Ascending aorta (tissue), 2 donors: Measurements from ENCODE around the gene SLC25A21. TPM values are rescaled to one million over a fixed set of nuclear protein-coding genes. Genes with fewer than 3 reads are reported as not detected.

Experiments used
- DNase-seq, 2 donors: peaks; one replicate each; pipeline ENCODE4 v3.0.0-alpha.2; 2019; ENCODE audit warnings: low spot score in 2 of 2
- H3K27ac ChIP-seq, 2 donors: fragments of 200-600 bp; sonication (generic); one replicate each; pipeline ENCODE4 v1.5.1; 2016 to 2017; ENCODE audit warnings: mild to moderate bottlenecking in 1 of 2
- H3K27me3 ChIP-seq: fragments of 200-600 bp; sonication (generic); one replicate; pipeline ENCODE4 v1.5.1; 2017
- H3K36me3 ChIP-seq, 2 donors: fragments of 200-600 bp; sonication (generic); one replicate each; pipeline ENCODE4 v1.5.1; 2016
- H3K4me1 ChIP-seq, 2 donors: fragments of 200-600 bp; sonication (generic); one replicate each; pipeline ENCODE4 v1.5.1; 2016 to 2017; ENCODE audit warnings: mild to moderate bottlenecking in 1 of 2
- H3K4me3 ChIP-seq, 2 donors: fragments of 200-600 bp; sonication (generic); one replicate each; pipeline ENCODE4 v1.5.1; 2016 to 2017; ENCODE audit warnings: mild to moderate bottlenecking in 1 of 2
- H3K9me3 ChIP-seq, 2 donors: fragments of 200-600 bp; sonication (generic); one replicate each; pipeline ENCODE4 v1.5.1; 2016
- CTCF ChIP-seq, 3 experiments: fragments of 200-600 bp in 2 of 3; fragments of 450-650 bp in 1 of 3; sonication (generic) in 2 of 3; IDR thresholded peaks; one replicate each; pipeline ENCODE4 v1.5.1; 2016 to 2019; ENCODE audit warnings: antibody characterized with exemption in 3 of 3, mild to moderate bottlenecking in 1 of 3, moderate library complexity in 1 of 3
- intact Hi-C: fragments of 100-400 bp; cut with DNase I; formaldehyde crosslinking; loops from one replicate; pipeline ENCODE4 v1.15.1; 2023
- total RNA-seq: library from RNA; depleted of rRNA; stranded (reverse); fragments of >200 nt; gene quantifications from one replicate; pipeline ENCODE4 v1.1.0, GENCODE V29; 2016

SLC25A21 gene
- total RNA-seq, 1 donor from 2014 or later: not detected

DNA sequence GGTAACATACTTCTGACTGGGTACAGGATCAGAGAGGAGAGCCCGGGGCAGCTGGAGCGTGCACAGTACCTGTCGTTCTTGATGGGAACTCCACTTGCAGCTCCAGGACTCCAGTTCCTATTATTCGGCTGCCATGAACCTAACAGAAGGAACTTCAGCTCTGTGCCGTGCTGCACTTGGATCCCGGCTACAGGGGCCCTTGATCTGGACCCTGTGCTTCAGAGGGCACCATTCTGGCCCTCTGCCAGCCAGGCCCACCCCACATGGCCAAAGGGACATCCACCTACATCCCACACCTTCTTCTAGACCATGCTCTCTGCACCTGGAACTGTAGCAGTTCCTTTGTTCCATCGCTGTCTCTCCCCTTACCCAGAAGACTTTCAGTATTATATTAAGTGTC lies 452.6 kb downstream of the SLC25A21 start:
- no peaks in the 10 kb centered on the region for H3K4me1 ChIP-seq
- H3K27ac ChIP-seq: no peak overlapping the region
- intact Hi-C loops: no loop called here
- H3K36me3 ChIP-seq: no peaks in the 10 kb centered on the region
- no peak overlapping the region for H3K4me3 ChIP-seq
- no peak for TF ChIP-seq CTCF (IDR thresholded peaks at IDR 0.05)
- no peaks in the 10 kb centered on the region for H3K9me3 ChIP-seq
- no peaks in the 10 kb centered on the region for H3K27me3 ChIP-seq
- DNase-seq: no peak

DNA sequence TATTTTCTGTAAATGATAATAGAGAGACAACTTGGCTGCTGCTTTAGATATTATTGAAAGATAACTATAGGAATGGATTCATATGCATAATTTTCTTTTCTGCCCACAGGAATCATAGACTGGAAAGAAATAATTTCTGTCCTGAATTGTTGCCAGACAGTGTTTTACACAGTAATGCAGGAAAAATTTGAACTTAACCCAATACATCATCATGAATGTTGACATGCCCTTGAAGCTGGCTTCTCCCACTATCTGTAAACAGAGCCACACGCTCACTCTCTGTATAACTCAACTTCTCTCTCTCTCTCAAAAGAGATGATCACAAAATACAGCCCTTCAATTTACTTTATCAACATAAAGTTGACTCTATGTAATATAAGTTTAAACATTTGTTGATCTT lies 454.2 kb downstream of the SLC25A21 start:
- Histone ChIP-seq H3K4me3 (no peak overlapping the region), H3K9me3 (no peaks in the 10 kb centered on the region), H3K4me1 (no peaks in the 10 kb centered on the region), H3K36me3 (no peaks in the 10 kb centered on the region), H3K27me3 (no peaks in the 10 kb centered on the region), H3K27ac (no peak overlapping the region)
- no peak for DNase-seq
- intact Hi-C loops: no loop called here
- no peak for TF ChIP-seq CTCF (IDR thresholded peaks at IDR 0.05)

GRCh38 chr14:36717363-36717762 lies 455.0 kb downstream of the SLC25A21 start:
- H3K27ac ChIP-seq: no peak overlapping the region
- no peak overlapping the region for H3K4me3 ChIP-seq
- intact Hi-C loops: no loop called here
- no peaks in the 10 kb centered on the region for H3K4me1 ChIP-seq
- H3K36me3 ChIP-seq: no peaks in the 10 kb centered on the region
- DNase-seq: no peak
- TF ChIP-seq CTCF (IDR thresholded peaks at IDR 0.05): no peak
- H3K9me3 ChIP-seq: no peaks in the 10 kb centered on the region
- no peaks in the 10 kb centered on the region for H3K27me3 ChIP-seq

GRCh38 chr14:36716614-36717184 lies 455.7 kb downstream of the SLC25A21 start:
- Histone ChIP-seq H3K4me3 (no peak overlapping the region), H3K27ac (no peak overlapping the region), H3K27me3 (no peaks in the 10 kb centered on the region), H3K4me1 (no peaks in the 10 kb centered on the region), H3K36me3 (no peaks in the 10 kb centered on the region), H3K9me3 (no peaks in the 10 kb centered on the region)
- no peak for DNase-seq
- intact Hi-C loops: no loop called here
- TF ChIP-seq CTCF (IDR thresholded peaks at IDR 0.05): no peak

DNA sequence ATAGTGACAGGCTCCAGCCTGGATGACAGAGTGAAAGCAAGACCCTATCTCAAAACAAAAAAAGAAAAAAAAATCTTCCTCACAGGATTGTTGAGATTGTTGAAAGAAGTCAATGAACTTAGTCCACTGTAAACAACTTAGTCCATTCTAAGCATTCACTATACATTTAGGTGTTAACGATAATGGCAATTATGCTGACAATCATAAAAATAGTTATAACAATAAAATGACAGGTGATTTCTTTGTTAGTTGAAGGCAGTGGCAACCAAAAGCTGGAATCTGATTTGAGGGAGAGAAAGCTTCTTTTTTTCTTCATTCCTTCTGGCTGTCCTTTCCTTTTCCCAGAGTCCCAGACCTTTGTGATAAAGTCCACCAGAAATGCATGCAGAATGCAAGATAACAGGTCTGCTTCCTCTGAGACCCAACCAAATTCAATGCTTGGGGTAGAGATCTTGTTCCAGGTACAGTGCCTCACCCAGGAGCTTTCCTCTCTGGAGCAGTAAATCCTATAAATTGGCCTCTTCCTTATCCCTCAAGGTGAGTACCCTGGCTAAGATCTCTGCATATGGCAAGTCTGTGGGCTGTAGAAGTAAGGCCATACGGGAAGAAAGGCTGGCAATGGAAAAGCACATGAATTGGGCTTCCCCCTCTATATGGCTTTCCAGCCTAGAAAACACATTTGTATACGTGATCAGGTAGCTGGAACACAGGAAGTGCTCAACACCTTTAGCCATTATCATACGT lies 458.3 kb downstream of the SLC25A21 start:
- no peak overlapping the region for H3K4me3 ChIP-seq
- H3K27ac ChIP-seq: no peak overlapping the region
- intact Hi-C loops: no loop called here
- no peaks in the 10 kb centered on the region for H3K27me3 ChIP-seq
- no peak for TF ChIP-seq CTCF (IDR thresholded peaks at IDR 0.05)
- no peak for DNase-seq
- no peaks in the 10 kb centered on the region for H3K36me3 ChIP-seq
- no peaks in the 10 kb centered on the region for H3K9me3 ChIP-seq
- no peaks in the 10 kb centered on the region for H3K4me1 ChIP-seq
